ENCODE results near the gene SPTAN1.
"Not testable (repeated sequence)": the region's sequence is repeated elsewhere in the genome, so short reads cannot be mapped to it uniquely, and the experiment has no call there.

The SPTAN1 gene

GRCh38 chr9:128634111-128634510 is 81.7 kb downstream of the SPTAN1 start:
- DNase-seq, result no peak

- DNase-seq, result no peak
Measured at GRCh38 chr9:128634651-128635262, 82.4 kb downstream of the SPTAN1 start.

GRCh38 chr9:128635266-128636023 is 83.1 kb downstream of the SPTAN1 start:
- DNase-seq, result no peak

- no peak for DNase-seq
Measured at GRCh38 chr9:128636024-128636390, 83.6 kb downstream of the SPTAN1 start.

DNA sequence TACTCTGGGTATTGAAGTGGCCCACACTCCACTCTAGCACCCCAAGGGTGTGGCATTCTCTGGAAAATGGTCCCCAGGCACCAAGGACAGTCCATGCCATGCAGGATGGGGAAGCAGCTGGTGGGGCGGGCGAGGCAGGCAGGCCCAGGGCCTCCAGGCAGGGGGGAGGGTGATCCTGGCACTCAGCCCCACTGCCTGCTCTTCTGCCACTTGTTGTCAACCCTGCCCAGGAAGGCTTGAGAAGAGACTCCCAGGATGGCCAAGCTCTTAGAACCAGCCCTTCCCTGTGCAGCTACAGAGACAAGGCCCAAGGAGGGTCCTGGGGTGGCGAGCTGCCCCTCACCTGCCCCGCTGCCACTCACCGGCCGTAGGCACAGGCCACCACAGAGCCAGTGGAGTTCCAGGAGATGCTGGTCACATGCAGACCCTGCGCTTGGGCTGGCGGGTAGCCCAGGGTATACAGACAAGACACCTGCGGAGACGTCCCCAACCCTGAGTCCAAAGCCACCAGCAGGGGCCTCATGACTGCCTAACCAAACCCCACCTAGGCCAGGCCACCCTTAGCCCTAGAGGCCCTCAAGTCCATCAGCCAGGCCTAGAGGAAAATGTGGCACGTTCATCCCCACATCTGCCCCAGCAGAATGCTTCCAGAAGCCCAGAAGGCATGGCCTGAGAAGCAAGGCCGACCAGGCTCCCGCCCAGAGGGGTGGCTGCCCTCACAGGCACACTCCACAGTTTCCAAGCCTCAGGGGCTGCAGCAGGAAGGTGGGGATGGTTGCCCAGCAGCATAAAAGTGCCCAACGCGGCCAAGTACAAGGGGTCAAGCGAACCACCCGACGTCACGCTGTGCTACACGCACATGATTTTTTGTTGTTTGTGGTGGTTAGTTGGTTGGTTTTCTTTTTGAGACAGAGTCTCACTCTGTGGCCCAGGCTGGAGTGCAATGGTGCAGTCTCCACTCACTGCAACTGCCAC is 84.5 kb downstream of the SPTAN1 start:
- DNase-seq, result no peak

DNA sequence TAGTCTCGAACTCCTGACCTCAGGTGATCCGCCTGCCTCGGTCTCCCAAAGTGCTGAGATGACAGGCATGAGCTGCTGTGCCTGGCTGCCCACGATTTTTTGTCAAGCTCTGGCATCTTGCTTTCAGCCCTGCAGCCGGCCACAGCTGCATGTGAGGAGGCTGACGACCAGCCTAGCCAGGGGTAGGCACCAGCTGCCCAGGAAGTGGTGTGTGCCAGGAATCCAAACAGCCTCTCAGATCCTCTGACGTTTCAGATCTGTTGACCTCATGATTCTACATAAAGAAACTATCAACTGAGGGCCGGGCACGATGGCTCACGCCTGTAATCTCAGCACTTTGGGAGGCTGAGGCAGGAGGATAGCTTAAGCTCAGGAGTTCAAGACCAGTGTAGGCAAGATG is 85.3 kb downstream of the SPTAN1 start:
- no peak for DNase-seq

GRCh38 chr9:128638580-128638979 is 86.2 kb downstream of the SPTAN1 start:
- no peak for DNase-seq

DNA sequence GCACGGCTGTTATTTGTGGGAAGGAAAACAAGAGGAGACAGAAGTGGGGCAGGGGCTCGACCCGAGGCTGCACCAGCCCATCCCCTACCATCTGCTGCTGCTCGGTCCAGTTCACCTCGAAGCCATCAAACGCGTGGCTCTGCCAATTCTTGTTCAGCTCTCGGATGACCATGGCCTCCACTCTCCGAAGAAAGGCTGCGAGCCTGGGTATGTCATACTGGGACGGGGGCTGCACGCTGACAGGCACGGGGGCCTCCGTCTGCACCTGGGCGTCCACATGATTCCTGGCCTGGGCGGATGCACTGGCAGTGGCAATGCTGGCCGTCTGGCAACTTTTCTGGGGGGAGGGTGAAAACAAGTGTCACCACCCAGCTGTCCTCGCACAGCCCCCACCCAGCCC is 88.2 kb downstream of the SPTAN1 start:
- DNase-seq, result no peak

DNA sequence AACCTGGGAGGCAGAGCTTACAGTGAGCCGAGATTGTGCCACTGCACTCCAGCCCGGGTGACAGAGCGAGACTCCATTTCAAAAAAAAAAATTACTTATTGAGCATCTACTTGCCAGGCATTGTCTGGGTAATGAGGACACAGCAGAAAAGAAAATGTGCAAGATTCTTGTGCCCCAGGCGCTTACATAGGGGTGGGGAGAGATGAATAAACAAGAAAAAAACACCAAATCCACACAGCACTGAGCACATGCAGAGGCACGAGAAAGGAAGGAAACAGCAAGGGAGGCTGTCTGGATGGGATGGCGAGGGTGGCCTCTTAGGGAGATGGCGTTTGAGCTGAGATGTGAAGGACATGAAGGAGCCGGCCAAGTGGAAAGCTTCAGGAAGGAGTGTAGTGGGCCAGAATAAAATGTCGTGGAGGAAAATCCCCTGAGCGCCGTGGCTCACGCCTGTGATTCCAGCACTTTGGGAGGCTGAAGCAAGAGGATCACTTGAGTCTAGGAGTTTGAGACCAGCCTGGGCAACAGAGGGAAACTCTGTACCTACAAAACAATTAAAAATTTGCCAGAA is 90.4 kb downstream of the SPTAN1 start:
- DNase-seq, result no peak

GRCh38 chr9:128643519-128644300 is 91.3 kb downstream of the SPTAN1 start:
- DNase-seq, result peak; percentile 38

DNA sequence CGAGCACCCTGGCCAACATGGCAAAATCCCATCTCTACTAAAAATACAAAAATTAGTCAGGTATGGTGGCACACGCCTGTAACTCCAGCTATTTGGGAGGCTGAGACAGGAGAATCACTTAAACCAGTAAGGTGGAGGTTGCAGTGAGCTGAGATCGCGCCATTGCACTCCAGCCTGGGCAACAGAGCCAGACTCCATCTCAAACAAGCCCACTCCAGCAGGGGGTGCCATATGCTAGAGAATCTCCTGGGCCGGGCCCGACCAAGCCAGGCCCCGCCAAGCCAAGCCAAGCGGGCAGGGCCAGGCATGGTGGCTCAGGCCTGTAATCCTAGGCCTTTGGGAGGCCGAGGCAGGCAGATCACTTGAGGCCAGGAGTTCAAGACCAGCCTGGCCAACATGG is 95.8 kb downstream of the SPTAN1 start:
- peak; percentile 68 for DNase-seq

DNA sequence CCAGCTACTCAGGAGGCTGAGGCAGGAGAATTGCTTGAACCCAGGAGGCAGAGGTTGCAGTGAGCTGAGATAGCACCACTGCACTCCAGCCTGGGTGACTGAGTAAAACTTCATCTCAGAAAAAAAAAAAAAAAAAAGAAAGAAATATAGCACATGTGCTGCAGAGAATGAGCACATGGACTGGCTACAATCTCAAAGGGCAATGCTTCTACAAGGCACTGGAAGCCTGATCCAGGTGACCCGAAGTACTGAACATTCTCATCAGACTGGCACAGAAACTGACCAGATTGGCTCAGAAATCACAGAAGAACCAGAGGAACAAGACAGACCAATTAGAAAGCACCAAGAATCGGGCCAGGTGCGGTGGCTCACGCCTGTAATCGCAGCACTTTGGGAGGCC is 99.4 kb downstream of the SPTAN1 start:
- no peak for DNase-seq

GRCh38 chr9:128653908-128654307 is 101.5 kb downstream of the SPTAN1 start:
- DNase-seq, result no peak

GRCh38 chr9:128654481-128654880 is 102.1 kb downstream of the SPTAN1 start:
- no peak for DNase-seq

DNA sequence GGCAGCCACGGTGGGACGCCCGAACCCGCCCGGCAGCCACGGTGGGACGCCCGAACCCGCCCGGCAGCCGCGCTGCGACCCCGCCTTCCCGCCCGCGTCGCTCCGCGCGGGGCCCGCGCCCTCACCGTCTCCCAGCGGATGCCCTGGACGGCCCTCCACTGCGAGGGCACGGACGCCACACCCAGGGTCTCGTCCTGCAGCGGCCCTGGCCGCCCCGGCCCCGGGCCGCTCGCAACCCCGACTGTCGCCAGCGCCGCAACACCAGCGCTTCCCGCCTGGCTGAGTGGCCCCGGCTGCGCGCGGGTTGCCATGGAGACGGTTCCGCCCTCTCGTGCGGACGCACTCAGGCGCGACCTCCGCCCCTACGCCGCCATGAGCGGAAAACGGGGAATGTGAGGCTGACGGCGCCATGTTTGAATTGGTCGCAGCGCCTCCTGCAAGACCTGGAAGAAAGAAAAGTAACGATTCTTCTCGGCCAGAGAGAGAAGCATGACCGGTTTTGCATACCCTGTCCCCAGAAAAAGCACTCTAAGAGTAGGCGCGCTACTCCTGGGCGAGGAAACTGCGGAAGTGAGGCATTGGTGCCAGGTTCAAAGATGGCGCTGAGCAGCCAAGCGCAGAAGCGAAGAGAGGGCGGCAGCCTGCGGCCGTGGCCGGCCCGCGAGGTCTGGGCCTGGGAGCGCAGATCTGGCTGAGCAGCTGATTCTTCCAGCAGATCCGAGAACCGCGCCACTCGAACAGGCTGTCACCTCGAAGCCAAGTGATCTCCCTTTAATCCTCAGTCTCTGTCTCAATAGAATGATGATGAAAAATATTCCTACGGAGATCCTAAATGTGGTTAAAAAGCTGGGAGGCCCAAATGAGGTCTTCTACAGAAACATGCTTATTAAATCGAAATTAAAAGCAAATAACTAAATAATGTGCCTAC is 104.3 kb downstream of the SPTAN1 start, which contains the start of gene DYNC2I2:
TSS of gene DYNC2I2 (minus strand) at position 432 of the 928 bp plus-strand sequence. CDS start at position 311, 121 bp downstream.
- DNase-seq, result peak; percentile 94

GRCh38 chr9:128657344-128657704 is 104.9 kb downstream of the SPTAN1 start:
- DNase-seq, result peak; percentile 11

- no peak for DNase-seq
Measured at GRCh38 chr9:128657796-128658195, 105.4 kb downstream of the SPTAN1 start.

DNA sequence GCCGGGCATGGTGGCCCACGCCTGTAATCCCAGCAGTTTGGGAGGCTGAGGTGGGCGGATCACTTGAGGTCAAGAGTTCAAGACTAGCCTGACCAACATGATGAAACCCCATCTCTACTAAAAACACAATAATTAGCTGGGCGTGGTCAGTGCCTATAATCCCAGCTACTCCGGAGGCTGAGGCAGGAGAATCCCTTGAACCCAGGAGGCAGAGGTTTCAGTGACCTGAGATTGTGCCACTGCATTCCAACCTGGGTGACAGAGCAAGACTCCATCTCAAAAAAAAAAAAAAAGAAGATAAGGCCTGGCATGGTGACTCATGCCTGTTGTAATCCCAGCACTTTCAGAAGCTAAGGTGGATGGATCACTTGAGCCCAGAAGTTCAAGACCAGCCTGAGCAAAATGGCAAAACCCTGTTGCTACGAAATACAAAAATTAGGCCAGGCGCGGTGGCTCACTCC is 114.1 kb downstream of the SPTAN1 start:
- DNase-seq, result not testable (repeated sequence)

GRCh38 chr9:128669786-128670185 is 117.4 kb downstream of the SPTAN1 start:
- DNase-seq, result no peak

GRCh38 chr9:128675382-128675781 is 123.0 kb downstream of the SPTAN1 start:
- DNase-seq, result no peak

GRCh38 chr9:128677794-128678193 is 125.4 kb downstream of the SPTAN1 start:
- no peak for DNase-seq

Measured in hematopoietic multipotent progenitor cell treated with erythropoietin and hydrocortisone succinate and interleukin-3 and kit ligand, for 8 days (in vitro differentiated cells).